Measurements from ENCODE around the gene ATPAF1. TPM values are rescaled to one million over a fixed set of nuclear protein-coding genes. Genes with fewer than 3 reads are reported as not detected.

Gene ATPAF1
- total RNA-seq, 2 donors from 2014 or later = 56.1 to 84.2 TPM

GRCh38 chr1:46606255-46606965, 61.8 kb downstream of the ATPAF1 start:
- Mint-ChIP-seq H3K9me3 (no peaks in the 10 kb centered on the region), H3K27me3 (ENCODE audit: insufficient read depth) (peaks cover 5% of the 10 kb centered on the region)

DNA sequence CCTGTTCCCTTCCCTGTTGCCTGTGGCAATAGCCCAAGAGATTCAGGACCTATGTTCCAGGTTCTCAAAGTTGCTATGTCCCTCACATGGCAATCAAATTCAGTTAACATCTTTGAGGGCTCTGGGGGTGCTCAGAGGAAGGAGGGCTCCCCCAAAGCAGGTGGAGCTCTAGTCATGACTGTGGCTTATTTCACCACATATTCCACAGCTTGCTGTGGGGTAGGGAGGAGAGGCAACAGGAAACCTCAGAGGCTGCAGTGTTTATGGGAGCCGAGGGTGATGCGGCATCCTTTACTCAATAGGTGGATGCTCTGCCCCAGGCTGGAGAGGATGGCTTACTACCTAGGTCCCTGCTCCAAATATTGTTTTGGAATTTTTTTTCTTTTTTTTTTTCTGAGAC, 62.9 kb downstream of the ATPAF1 start:
- Mint-ChIP-seq H3K36me3 (ENCODE audit: low read depth) (peaks cover 4% of the 10 kb centered on the region), H3K4me1 (peaks cover 10% of the 10 kb centered on the region), H3K4me3 (peak overlapping the region; percentile 82), H3K27me3 (ENCODE audit: insufficient read depth) (peaks cover 5% of the 10 kb centered on the region), H3K27ac (no peak overlapping the region), H3K9me3 (no peaks in the 10 kb centered on the region)
- Histone ChIP-seq H3K4me3 (ENCODE audit: low read length) (no peak overlapping the region), H3K27me3 (ENCODE audit: control insufficient read depth, insufficient read depth, low read length, poor library complexity, severe bottlenecking) (no peaks in the 10 kb centered on the region), H3K9me3 (ENCODE audit: control insufficient read depth, low read length) (no peaks in the 10 kb centered on the region), H3K4me1 (ENCODE audit: control insufficient read depth, insufficient read depth, low read length) (no peaks in the 10 kb centered on the region), H3K36me3 (ENCODE audit: control insufficient read depth, insufficient read depth, low read length) (no peaks in the 10 kb centered on the region), H3K27ac (ENCODE audit: low read depth, low read length) (no peak overlapping the region), H3K9ac (ENCODE audit: extremely low read depth, low read length, poor library complexity, severe bottlenecking) (no peak overlapping the region)
- DNase-seq = no peak
- TF ChIP-seq, protein P1, sequence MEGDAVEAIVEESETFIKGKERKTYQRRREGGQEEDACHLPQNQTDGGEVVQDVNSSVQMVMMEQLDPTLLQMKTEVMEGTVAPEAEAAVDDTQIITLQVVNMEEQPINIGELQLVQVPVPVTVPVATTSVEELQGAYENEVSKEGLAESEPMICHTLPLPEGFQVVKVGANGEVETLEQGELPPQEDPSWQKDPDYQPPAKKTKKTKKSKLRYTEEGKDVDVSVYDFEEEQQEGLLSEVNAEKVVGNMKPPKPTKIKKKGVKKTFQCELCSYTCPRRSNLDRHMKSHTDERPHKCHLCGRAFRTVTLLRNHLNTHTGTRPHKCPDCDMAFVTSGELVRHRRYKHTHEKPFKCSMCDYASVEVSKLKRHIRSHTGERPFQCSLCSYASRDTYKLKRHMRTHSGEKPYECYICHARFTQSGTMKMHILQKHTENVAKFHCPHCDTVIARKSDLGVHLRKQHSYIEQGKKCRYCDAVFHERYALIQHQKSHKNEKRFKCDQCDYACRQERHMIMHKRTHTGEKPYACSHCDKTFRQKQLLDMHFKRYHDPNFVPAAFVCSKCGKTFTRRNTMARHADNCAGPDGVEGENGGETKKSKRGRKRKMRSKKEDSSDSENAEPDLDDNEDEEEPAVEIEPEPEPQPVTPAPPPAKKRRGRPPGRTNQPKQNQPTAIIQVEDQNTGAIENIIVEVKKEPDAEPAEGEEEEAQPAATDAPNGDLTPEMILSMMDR (conservative IDR thresholded peaks at IDR 0.05) = no peak
- WGBS, 2 experiments (ENCODE audit: insufficient coverage in 1 of 2, insufficient read length in 1 of 2) = 90 to 93% methylated on average over 2 of the region's 2 CpGs

More at GRCh38 chr1:46606255-46606965, 61.8 kb downstream of the ATPAF1 start:
- no peaks in the 10 kb centered on the region for H3K27me3 ChIP-seq (ENCODE audit: control insufficient read depth, insufficient read depth, low read length, poor library complexity, severe bottlenecking)
- DNase-seq = no peak
- Mint-ChIP-seq H3K36me3 (ENCODE audit: low read depth) (peaks cover 4% of the 10 kb centered on the region), H3K27ac (no peak overlapping the region), H3K4me1 (peaks cover 18% of the 10 kb centered on the region), H3K4me3 (no peak overlapping the region)
- H3K27ac ChIP-seq (ENCODE audit: low read depth, low read length) = no peak overlapping the region
- no peak overlapping the region for H3K4me3 ChIP-seq (ENCODE audit: low read length)
- no peaks in the 10 kb centered on the region for H3K36me3 ChIP-seq (ENCODE audit: control insufficient read depth, insufficient read depth, low read length)
- no peak overlapping the region for H3K9ac ChIP-seq (ENCODE audit: extremely low read depth, low read length, poor library complexity, severe bottlenecking)
- H3K9me3 ChIP-seq (ENCODE audit: control insufficient read depth, low read length) = no peaks in the 10 kb centered on the region
- WGBS, 2 experiments (ENCODE audit: insufficient coverage in 1 of 2, insufficient read length in 1 of 2) = 94 to 100% methylated on average over 1 to 2 of the region's 2 CpGs
- TF ChIP-seq, protein P1 (conservative IDR thresholded peaks at IDR 0.05) = no peak
- H3K4me1 ChIP-seq (ENCODE audit: control insufficient read depth, insufficient read depth, low read length) = no peaks in the 10 kb centered on the region

DNA sequence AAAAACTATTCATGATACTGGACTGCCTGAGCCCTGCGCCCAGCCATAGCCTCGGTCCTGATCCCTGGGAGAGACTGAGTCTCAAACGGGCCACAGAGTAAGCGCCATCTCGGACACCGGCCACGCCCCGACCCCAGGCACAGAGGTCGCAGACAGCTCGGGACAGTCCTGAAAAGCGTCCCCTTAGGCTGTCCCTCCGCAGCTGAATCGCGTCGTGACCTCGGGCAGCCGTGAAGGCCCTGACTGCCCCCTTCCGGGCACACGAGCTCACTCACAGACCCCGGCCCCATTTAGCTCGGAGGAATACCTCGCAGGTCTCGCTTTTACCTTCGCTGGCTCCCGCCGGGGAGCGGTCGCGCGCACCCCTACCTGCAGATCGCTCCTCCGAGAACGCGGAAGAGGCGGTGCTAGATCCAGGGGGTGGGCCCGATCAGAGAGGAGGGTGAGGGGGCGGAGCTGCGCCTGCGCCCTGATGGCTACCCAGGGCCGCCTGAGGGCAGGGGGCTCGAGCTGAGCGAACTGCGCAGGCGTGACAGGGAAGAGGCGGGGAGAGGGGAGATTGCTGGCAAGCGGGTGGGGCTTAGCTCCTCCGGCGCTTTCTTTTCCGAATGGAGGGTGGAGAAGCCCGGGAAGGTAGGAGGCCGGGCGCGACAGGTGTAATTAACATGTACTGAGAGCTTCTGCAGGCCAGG, 64.2 kb downstream of the ATPAF1 start, which contains the start of gene MKNK1:
TSS of gene MKNK1 (minus strand) at position 411 of the 692 bp plus-strand sequence. CDS start 20,941 bp downstream, outside the sequence.
- Mint-ChIP-seq H3K27ac (peak within 1 kb of the TSS; percentile 88), H3K9me3 (no peaks in the 10 kb centered on the region), H3K36me3 (ENCODE audit: low read depth) (peaks cover under 1% of the 10 kb centered on the region), H3K27me3 (ENCODE audit: insufficient read depth) (no peaks in the 10 kb centered on the region), H3K4me3 (peak within 1 kb of the TSS; percentile 82), H3K4me1 (peaks cover 10% of the 10 kb centered on the region)
- no peak within 1 kb of the TSS for H3K27ac ChIP-seq (ENCODE audit: low read depth, low read length)
- no peaks in the 10 kb centered on the region for H3K9me3 ChIP-seq (ENCODE audit: control insufficient read depth, low read length)
- H3K4me1 ChIP-seq (ENCODE audit: control insufficient read depth, insufficient read depth, low read length) = no peaks in the 10 kb centered on the region
- H3K9ac ChIP-seq (ENCODE audit: extremely low read depth, low read length, poor library complexity, severe bottlenecking) = peak within 1 kb of the TSS; percentile 15
- H3K27me3 ChIP-seq (ENCODE audit: control insufficient read depth, insufficient read depth, low read length, poor library complexity, severe bottlenecking) = no peaks in the 10 kb centered on the region
- peak within 1 kb of the TSS; percentile 83 for H3K4me3 ChIP-seq (ENCODE audit: low read length)
- peak; percentile 99 for DNase-seq
- TF ChIP-seq, protein P1 (conservative IDR thresholded peaks at IDR 0.05) = peak; percentile 78
- 0 to 1% methylated on average over 23 to 53 of the region's 53 CpGs for WGBS, 2 experiments (ENCODE audit: insufficient coverage in 1 of 2, insufficient read length in 1 of 2)
- H3K36me3 ChIP-seq (ENCODE audit: control insufficient read depth, insufficient read depth, low read length) = no peaks in the 10 kb centered on the region
